K562 (cell line): ENCODE measurements around the gene GP1BB. TPM values are rescaled to one million over a fixed set of nuclear protein-coding genes. Genes with fewer than 3 reads are reported as not detected.

Experiments used
- CBX8 ChIP-seq: fragments of 200-600 bp; sonication (generic); IDR thresholded peaks from 2 replicates; pipeline ENCODE4 v1.6.1; 2012; ENCODE audit warnings: borderline replicate concordance, mixed run types, low read depth, mild to moderate bottlenecking, moderate library complexity, mixed read lengths, low read length, control low read depth, inconsistent platforms; ENCODE audit not compliant: poor library complexity, severe bottlenecking; ENCODE audit errors: extremely low read depth
- DMBX1 ChIP-seq: fragments of 250-450 bp; sonication (Bioruptor Pico); IDR thresholded peaks from 2 replicates; pipeline ENCODE4 v1.8.0; 2022; ENCODE audit warnings: inconsistent platforms, mild to moderate bottlenecking, moderate library complexity, borderline replicate concordance
- DPF2 ChIP-seq: fragments of 450-650 bp; IDR thresholded peaks from 2 replicates; pipeline ENCODE4 v1.6.1; 2016
- ID3 ChIP-seq, 2 experiments: fragments of 250-450 bp in 1 of 2; fragments of 450-650 bp in 1 of 2; sonication (Bioruptor Pico) in 1 of 2; IDR thresholded peaks; 2 replicates each; pipeline versions ENCODE4 v1.6.1 to v1.8.0; 2016 to 2021; ENCODE audit warnings: mild to moderate bottlenecking in 2 of 2, moderate library complexity in 2 of 2, missing compliant biosample characterization in 1 of 2, missing genetic modification characterization in 1 of 2
- NCOA6 ChIP-seq: fragments of 450-650 bp; IDR thresholded peaks from 2 replicates; pipeline ENCODE4 v1.6.1; 2017; ENCODE audit warnings: mild to moderate bottlenecking
- SRSF1 ChIP-seq: fragments of 200-400 bp; formaldehyde crosslinking; IDR thresholded peaks from 2 replicates; pipeline ENCODE4 v1.6.1; 2017; ENCODE audit warnings: mild to moderate bottlenecking, low read depth, low read length, moderate library complexity
- THRAP3 ChIP-seq: fragments of 450-650 bp; IDR thresholded peaks from 2 replicates; pipeline ENCODE4 v1.6.1; 2016; ENCODE audit warnings: mild to moderate bottlenecking, inconsistent platforms, borderline replicate concordance
- ZFP36 ChIP-seq: fragments of 150-350 bp; IDR thresholded peaks from 2 replicates; pipeline ENCODE4 v1.6.1; 2018; ENCODE audit warnings: low read length, low read depth; ENCODE audit not compliant: partially characterized antibody
- ZNF316 ChIP-seq: fragments of 450-650 bp; IDR thresholded peaks from 2 replicates; pipeline ENCODE4 v1.6.1; 2016
- ZNF75A ChIP-seq: fragments of 450-650 bp; formaldehyde crosslinking; IDR thresholded peaks from 2 replicates; pipeline ENCODE4 v1.4.0; 2020; ENCODE audit warnings: mild to moderate bottlenecking
- polyA plus RNA-seq, 8 experiments: library from polyadenylated mRNA; depleted of rRNA in 4 of 8; stranded (reverse) in 5 of 8; unstranded in 3 of 8; fragments of >200 nt; fragmentation: Nextera tagmentation in 2 of 8; fragmentation: Illumina TruSeq in 1 of 8; extraction: Ambion mirVana in 2 of 8; extraction: Trizol in 1 of 8; gene quantifications; 2 replicates each; pipeline versions ENCODE4 v1.2.1 to v1.2.3, GENCODE V29; 2011 to 2014; ENCODE audit warnings: inconsistent platforms in 1 of 8, missing spikeins in 1 of 8
- total RNA-seq, 7 experiments: library from RNA; depleted of rRNA in 6 of 7; stranded (reverse); fragments of >200 nt in 6 of 7; fragmentation: Illumina TruSeq in 2 of 7; extraction: Trizol in 2 of 7; gene quantifications; 2 replicates each; pipeline versions ENCODE4 v1.2.1 to v1.2.3, GENCODE V29; 2011 to 2021; ENCODE audit warnings: low replicate concordance in 1 of 7
- TF ChIP-seq, protein P1 (sequence below): fragments of 450-650 bp; formaldehyde crosslinking; IDR thresholded peaks from 2 replicates; pipeline ENCODE4 v1.4.0; 2020; ENCODE audit warnings: mild to moderate bottlenecking, moderate library complexity
- TF ChIP-seq, protein P2 (sequence below): fragments of 450-650 bp; IDR thresholded peaks from 2 replicates; pipeline ENCODE4 v1.6.1; 2017; ENCODE audit warnings: antibody characterized with exemption, mild to moderate bottlenecking
- TF ChIP-seq, protein P3 (sequence below), 2 experiments: IDR thresholded peaks; 2 replicates each; pipeline ENCODE4 v1.6.1; 2012; ENCODE audit warnings: improper control_type of control experiment in 2 of 2, low read depth in 2 of 2, low read length in 2 of 2, borderline replicate concordance in 1 of 2
- TF ChIP-seq, protein P4 (sequence below): fragments of 450-650 bp; formaldehyde crosslinking; IDR thresholded peaks from 2 replicates; pipeline ENCODE4 v1.4.0; 2022; ENCODE audit warnings: mild to moderate bottlenecking, moderate library complexity
- TF ChIP-seq, protein P5 (sequence below): sonication (generic); formaldehyde crosslinking; IDR thresholded peaks from 2 replicates; pipeline ENCODE4 v1.8.1; 2023; ENCODE audit warnings: mild to moderate bottlenecking, missing genetic modification reagents

The GP1BB gene
- total and polyA plus RNA-seq, 9 of the 15 experiments (the other 6 are each of a cell fraction or from before 2014, with no cell fraction given), result 0.69 to 162 (median 2.8) TPM

GRCh38 chr22:19743081-19743480 lies 19.7 kb downstream of the GP1BB start (continued):
- TF ChIP-seq, protein P1, sequence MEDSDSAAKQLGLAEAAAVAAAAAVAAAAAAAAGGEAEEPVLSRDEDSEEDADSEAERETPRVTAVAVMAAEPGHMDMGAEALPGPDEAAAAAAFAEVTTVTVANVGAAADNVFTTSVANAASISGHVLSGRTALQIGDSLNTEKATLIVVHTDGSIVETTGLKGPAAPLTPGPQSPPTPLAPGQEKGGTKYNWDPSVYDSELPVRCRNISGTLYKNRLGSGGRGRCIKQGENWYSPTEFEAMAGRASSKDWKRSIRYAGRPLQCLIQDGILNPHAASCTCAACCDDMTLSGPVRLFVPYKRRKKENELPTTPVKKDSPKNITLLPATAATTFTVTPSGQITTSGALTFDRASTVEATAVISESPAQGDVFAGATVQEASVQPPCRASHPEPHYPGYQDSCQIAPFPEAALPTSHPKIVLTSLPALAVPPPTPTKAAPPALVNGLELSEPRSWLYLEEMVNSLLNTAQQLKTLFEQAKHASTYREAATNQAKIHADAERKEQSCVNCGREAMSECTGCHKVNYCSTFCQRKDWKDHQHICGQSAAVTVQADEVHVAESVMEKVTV, result no peak
- TF ChIP-seq, protein P2, sequence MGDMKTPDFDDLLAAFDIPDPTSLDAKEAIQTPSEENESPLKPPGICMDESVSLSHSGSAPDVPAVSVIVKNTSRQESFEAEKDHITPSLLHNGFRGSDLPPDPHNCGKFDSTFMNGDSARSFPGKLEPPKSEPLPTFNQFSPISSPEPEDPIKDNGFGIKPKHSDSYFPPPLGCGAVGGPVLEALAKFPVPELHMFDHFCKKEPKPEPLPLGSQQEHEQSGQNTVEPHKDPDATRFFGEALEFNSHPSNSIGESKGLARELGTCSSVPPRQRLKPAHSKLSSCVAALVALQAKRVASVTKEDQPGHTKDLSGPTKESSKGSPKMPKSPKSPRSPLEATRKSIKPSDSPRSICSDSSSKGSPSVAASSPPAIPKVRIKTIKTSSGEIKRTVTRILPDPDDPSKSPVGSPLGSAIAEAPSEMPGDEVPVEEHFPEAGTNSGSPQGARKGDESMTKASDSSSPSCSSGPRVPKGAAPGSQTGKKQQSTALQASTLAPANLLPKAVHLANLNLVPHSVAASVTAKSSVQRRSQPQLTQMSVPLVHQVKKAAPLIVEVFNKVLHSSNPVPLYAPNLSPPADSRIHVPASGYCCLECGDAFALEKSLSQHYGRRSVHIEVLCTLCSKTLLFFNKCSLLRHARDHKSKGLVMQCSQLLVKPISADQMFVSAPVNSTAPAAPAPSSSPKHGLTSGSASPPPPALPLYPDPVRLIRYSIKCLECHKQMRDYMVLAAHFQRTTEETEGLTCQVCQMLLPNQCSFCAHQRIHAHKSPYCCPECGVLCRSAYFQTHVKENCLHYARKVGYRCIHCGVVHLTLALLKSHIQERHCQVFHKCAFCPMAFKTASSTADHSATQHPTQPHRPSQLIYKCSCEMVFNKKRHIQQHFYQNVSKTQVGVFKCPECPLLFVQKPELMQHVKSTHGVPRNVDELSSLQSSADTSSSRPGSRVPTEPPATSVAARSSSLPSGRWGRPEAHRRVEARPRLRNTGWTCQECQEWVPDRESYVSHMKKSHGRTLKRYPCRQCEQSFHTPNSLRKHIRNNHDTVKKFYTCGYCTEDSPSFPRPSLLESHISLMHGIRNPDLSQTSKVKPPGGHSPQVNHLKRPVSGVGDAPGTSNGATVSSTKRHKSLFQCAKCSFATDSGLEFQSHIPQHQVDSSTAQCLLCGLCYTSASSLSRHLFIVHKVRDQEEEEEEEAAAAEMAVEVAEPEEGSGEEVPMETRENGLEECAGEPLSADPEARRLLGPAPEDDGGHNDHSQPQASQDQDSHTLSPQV, result no peak
- TF ChIP-seq ZNF75A (CRISPR knock-in tag) (no peak), DPF2 (no peak), ZFP36 (no peak), ZNF316 (no peak), NCOA6 (no peak), DMBX1 (CRISPR knock-in tag) (no peak), ID3 (CRISPR knock-in tag; IDR thresholded peaks at IDR 0.05) (no peak), ID3 (tag; IDR thresholded peaks at IDR 0.05) (peak; percentile 59; the same call in 1 of the 2 replicates), SRSF1 (no peak), THRAP3 (no peak), CBX8 (no peak)
- TF ChIP-seq, protein P3, sequence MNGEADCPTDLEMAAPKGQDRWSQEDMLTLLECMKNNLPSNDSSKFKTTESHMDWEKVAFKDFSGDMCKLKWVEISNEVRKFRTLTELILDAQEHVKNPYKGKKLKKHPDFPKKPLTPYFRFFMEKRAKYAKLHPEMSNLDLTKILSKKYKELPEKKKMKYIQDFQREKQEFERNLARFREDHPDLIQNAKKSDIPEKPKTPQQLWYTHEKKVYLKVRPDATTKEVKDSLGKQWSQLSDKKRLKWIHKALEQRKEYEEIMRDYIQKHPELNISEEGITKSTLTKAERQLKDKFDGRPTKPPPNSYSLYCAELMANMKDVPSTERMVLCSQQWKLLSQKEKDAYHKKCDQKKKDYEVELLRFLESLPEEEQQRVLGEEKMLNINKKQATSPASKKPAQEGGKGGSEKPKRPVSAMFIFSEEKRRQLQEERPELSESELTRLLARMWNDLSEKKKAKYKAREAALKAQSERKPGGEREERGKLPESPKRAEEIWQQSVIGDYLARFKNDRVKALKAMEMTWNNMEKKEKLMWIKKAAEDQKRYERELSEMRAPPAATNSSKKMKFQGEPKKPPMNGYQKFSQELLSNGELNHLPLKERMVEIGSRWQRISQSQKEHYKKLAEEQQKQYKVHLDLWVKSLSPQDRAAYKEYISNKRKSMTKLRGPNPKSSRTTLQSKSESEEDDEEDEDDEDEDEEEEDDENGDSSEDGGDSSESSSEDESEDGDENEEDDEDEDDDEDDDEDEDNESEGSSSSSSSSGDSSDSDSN (IDR thresholded peaks at IDR 0.05; ENCODE audit: borderline replicate concordance in 1 of 2, low read depth in 2 of 2, low read length in 2 of 2), result no peak; a peak in 2 of 4 replicates
- TF ChIP-seq, protein P4, sequence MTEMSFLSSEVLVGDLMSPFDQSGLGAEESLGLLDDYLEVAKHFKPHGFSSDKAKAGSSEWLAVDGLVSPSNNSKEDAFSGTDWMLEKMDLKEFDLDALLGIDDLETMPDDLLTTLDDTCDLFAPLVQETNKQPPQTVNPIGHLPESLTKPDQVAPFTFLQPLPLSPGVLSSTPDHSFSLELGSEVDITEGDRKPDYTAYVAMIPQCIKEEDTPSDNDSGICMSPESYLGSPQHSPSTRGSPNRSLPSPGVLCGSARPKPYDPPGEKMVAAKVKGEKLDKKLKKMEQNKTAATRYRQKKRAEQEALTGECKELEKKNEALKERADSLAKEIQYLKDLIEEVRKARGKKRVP, result no peak
- TF ChIP-seq, protein P5, sequence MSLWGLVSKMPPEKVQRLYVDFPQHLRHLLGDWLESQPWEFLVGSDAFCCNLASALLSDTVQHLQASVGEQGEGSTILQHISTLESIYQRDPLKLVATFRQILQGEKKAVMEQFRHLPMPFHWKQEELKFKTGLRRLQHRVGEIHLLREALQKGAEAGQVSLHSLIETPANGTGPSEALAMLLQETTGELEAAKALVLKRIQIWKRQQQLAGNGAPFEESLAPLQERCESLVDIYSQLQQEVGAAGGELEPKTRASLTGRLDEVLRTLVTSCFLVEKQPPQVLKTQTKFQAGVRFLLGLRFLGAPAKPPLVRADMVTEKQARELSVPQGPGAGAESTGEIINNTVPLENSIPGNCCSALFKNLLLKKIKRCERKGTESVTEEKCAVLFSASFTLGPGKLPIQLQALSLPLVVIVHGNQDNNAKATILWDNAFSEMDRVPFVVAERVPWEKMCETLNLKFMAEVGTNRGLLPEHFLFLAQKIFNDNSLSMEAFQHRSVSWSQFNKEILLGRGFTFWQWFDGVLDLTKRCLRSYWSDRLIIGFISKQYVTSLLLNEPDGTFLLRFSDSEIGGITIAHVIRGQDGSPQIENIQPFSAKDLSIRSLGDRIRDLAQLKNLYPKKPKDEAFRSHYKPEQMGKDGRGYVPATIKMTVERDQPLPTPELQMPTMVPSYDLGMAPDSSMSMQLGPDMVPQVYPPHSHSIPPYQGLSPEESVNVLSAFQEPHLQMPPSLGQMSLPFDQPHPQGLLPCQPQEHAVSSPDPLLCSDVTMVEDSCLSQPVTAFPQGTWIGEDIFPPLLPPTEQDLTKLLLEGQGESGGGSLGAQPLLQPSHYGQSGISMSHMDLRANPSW (CRISPR knock-in tag), result peak; percentile 46; the same call in 1 of the 2 replicates
